ENCODE measurements around the gene METTL8. TPM values are rescaled to one million over a fixed set of nuclear protein-coding genes. Genes with fewer than 3 reads are reported as not detected.
"Not testable (repeated sequence)": the region's sequence is repeated elsewhere in the genome, so short reads cannot be mapped to it uniquely, and the experiment has no call there.

METTL8 gene
- total RNA-seq, 1 experiment from 2014 or later: 19.5 TPM

GRCh38 chr2:171382175-171382574, 51.6 kb downstream of the METTL8 start:
- H3K9me3 ChIP-seq (replicated peaks); DNase-seq (ENCODE audit: low read depth in 1 of 2, low spot score in 2 of 2); H3K27ac ChIP-seq; H3K4me1 ChIP-seq (replicated peaks); H3K36me3 ChIP-seq; H3K27me3 ChIP-seq (replicated peaks); H3K4me3 ChIP-seq: not testable (repeated sequence)

GRCh38 chr2:171377852-171378251, 55.9 kb downstream of the METTL8 start:
- H3K9me3 ChIP-seq (replicated peaks); H3K4me1 ChIP-seq (replicated peaks); H3K36me3 ChIP-seq; H3K4me3 ChIP-seq; DNase-seq (ENCODE audit: low read depth in 1 of 2, low spot score in 2 of 2); H3K27me3 ChIP-seq (replicated peaks); H3K27ac ChIP-seq: not testable (repeated sequence)

DNA sequence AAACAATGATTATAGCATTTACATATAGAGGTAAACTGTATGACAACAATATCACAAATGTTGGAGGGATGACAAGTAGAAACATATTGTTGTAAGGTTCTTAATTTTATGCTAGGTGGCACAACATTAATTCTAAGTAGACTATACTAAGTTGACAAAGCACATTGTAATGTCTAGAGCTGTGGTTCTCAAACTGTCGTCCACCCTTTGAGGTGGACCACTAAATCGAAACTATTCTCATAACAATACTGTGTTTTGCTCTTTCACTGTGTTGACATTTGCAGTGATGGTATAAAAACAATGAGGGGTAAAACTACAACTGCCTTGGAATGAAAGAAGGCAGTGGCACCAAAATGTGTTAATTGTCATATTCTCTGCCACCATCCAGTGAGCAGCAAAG, 66.1 kb downstream of the METTL8 start:
- Histone ChIP-seq H3K27me3 (replicated peaks) (no peaks in the 10 kb centered on the region), H3K4me3 (no peak overlapping the region), H3K4me1 (replicated peaks) (no peaks in the 10 kb centered on the region), H3K27ac (no peak overlapping the region), H3K36me3 (no peaks in the 10 kb centered on the region), H3K9me3 (replicated peaks) (peaks cover 5% of the 10 kb centered on the region; the same call in 1 of the 2 replicates)
- DNase-seq (ENCODE audit: low read depth in 1 of 2, low spot score in 2 of 2): no peak

DNA sequence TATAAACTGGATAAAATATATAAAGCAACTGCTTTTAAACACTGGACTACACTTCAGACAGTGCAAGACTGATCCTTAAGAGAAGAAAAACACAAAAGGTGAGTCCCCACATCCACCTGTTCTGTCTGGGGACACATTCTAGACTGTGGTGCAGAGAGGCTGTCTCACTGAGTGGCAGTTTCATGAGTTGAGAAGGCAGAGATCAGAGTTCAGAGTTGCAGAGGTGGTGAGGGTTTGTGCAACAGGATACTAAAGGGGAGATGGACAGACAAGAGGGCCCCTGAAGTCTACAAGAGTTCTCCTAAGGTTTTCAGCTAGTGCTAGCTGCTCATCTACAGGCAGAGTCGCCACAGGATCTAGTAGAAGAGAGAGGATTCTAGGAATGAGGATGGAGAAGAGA, 68.0 kb downstream of the METTL8 start:
- DNase-seq (ENCODE audit: low read depth in 1 of 2, low spot score in 2 of 2): no peak
- Histone ChIP-seq H3K4me3 (no peak overlapping the region), H3K27me3 (replicated peaks) (no peaks in the 10 kb centered on the region), H3K36me3 (no peaks in the 10 kb centered on the region), H3K27ac (no peak overlapping the region), H3K4me1 (replicated peaks) (no peaks in the 10 kb centered on the region), H3K9me3 (replicated peaks) (peaks cover 5% of the 10 kb centered on the region; the same call in 1 of the 2 replicates)

DNA sequence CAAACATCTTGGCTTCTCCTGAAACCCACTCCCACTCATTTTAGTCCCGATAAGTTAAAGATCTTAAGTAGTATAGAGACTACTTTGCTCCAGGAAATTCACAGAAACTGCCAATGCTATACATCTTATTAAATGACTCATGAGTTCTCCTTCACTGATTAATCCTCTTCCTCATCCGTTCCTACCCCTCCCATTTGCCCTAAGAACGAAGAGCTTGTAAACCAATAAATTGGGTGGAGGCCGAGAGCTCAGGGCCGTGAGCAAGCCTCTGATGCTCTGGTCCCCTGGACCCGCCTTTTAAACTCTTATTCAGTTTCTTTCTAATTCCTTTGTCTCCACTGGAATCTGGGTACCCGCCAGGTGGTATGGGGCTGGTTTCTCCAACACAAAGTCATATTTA, 68.6 kb downstream of the METTL8 start:
- Histone ChIP-seq H3K9me3 (replicated peaks) (peaks cover 5% of the 10 kb centered on the region; the same call in 1 of the 2 replicates), H3K27ac (no peak overlapping the region), H3K36me3 (no peaks in the 10 kb centered on the region), H3K4me1 (replicated peaks) (no peaks in the 10 kb centered on the region), H3K4me3 (no peak overlapping the region), H3K27me3 (replicated peaks) (no peaks in the 10 kb centered on the region)
- DNase-seq (ENCODE audit: low read depth in 1 of 2, low spot score in 2 of 2): no peak

GRCh38 chr2:171362396-171362795, 71.4 kb downstream of the METTL8 start:
- H3K4me3 ChIP-seq: no peak overlapping the region
- H3K36me3 ChIP-seq: no peaks in the 10 kb centered on the region
- DNase-seq (ENCODE audit: low read depth in 1 of 2, low spot score in 2 of 2): no peak
- H3K4me1 ChIP-seq (replicated peaks): no peaks in the 10 kb centered on the region
- no peak overlapping the region for H3K27ac ChIP-seq
- peaks cover 5% of the 10 kb centered on the region; the same call in 1 of the 2 replicates for H3K9me3 ChIP-seq (replicated peaks)
- H3K27me3 ChIP-seq (replicated peaks): no peaks in the 10 kb centered on the region

GRCh38 chr2:171360905-171361304, 72.9 kb downstream of the METTL8 start:
- Histone ChIP-seq H3K9me3 (replicated peaks) (peaks cover under 1% of the 10 kb centered on the region; the same call in 1 of the 2 replicates), H3K27me3 (replicated peaks) (no peaks in the 10 kb centered on the region), H3K36me3 (no peaks in the 10 kb centered on the region), H3K4me3 (no peak overlapping the region), H3K4me1 (replicated peaks) (no peaks in the 10 kb centered on the region), H3K27ac (no peak overlapping the region)
- no peak for DNase-seq (ENCODE audit: low read depth in 1 of 2, low spot score in 2 of 2)

- not testable (repeated sequence) for H3K27me3 ChIP-seq (replicated peaks); DNase-seq (ENCODE audit: low read depth in 1 of 2, low spot score in 2 of 2); H3K9me3 ChIP-seq (replicated peaks); H3K4me1 ChIP-seq (replicated peaks); H3K4me3 ChIP-seq; H3K36me3 ChIP-seq; H3K27ac ChIP-seq
Observed at GRCh38 chr2:171353746-171354145, 80.0 kb downstream of the METTL8 start.

- no peaks in the 10 kb centered on the region for H3K36me3 ChIP-seq
- H3K27ac ChIP-seq: peak overlapping the region; percentile 85; the same call in 1 of the 2 replicates
- DNase-seq (ENCODE audit: low read depth in 1 of 2, low spot score in 2 of 2): no peak
- H3K4me3 ChIP-seq: no peak overlapping the region
- no peaks in the 10 kb centered on the region for H3K9me3 ChIP-seq (replicated peaks)
- H3K4me1 ChIP-seq (replicated peaks): peaks cover 25% of the 10 kb centered on the region
- H3K27me3 ChIP-seq (replicated peaks): no peaks in the 10 kb centered on the region
Observed at GRCh38 chr2:171348056-171348455, 85.7 kb downstream of the METTL8 start.

DNA sequence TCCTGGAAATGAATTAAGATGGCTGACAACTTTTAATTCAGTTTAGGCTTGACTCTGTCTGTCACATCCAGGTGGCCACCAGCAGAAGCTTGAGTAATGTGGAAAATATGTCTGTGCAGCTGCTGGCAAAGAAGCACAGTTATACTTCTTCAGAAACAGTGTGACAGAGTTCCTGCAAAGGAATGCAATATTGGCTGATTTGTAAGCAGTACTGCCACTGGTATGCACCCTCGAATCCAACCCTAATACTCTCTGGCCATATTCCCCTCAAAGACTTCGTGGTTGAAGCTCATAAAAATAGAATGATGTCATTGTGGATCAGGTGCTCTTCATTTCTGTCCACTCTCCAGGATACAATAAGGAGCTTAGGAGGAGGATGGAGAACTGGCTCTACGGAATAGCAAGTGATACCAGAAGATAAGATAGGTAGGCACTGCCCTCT, 86.2 kb downstream of the METTL8 start:
- H3K27ac ChIP-seq: peak overlapping the region; percentile 85
- no peaks in the 10 kb centered on the region for H3K27me3 ChIP-seq (replicated peaks)
- DNase-seq (ENCODE audit: low read depth in 1 of 2, low spot score in 2 of 2): peak; percentile 68 to 82
- H3K4me1 ChIP-seq (replicated peaks): peaks cover 25% of the 10 kb centered on the region
- H3K9me3 ChIP-seq (replicated peaks): no peaks in the 10 kb centered on the region
- H3K4me3 ChIP-seq: no peak overlapping the region
- H3K36me3 ChIP-seq: no peaks in the 10 kb centered on the region

DNA sequence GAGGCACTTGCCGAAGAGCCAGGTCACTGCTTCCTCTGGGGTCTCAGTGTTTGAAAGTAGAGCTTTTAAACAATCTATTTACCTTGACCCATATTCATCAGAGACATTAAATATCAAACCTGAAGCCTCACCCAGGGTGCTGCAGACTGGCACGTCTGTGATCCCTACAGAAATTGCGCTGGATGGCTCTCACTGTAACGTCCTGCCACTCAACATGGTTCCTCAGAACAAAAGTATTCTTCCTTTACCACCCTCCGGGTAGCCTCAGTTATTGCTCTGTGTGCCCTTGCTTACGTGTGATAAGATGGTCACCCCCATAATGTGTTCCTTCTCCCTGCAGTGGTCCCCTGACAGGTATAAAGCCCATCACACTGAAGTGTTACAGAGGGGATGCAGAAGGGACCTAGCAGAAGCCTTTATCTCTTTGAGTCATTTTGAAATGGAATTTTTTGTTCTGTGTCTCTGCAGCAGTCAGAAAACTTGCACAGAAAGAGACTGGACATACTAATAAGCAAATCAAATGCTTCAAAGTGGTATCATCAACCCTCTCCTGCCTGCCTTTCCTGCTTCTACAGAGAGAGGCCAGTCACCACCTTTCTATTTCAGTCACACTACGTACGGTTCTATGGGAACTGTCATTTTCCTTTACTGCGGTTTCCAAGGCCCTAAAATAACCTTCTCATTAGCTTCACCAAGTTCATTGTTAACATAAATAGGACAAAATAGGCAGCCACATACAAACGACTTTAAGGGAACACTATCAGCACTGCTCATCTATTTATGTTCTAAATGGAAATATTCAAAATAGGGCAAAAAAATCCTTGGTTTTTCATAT, 86.8 kb downstream of the METTL8 start:
- H3K27ac ChIP-seq: peak overlapping the region; percentile 85
- peak in 1 of 2 experiments; percentile 68 for DNase-seq (ENCODE audit: low read depth in 1 of 2, low spot score in 2 of 2)
- H3K4me3 ChIP-seq: no peak overlapping the region
- H3K27me3 ChIP-seq (replicated peaks): no peaks in the 10 kb centered on the region
- peaks cover 25% of the 10 kb centered on the region for H3K4me1 ChIP-seq (replicated peaks)
- H3K9me3 ChIP-seq (replicated peaks): no peaks in the 10 kb centered on the region
- H3K36me3 ChIP-seq: no peaks in the 10 kb centered on the region

GRCh38 chr2:171345971-171346722, 87.6 kb downstream of the METTL8 start:
- Histone ChIP-seq H3K4me3 (no peak overlapping the region), H3K9me3 (replicated peaks) (no peaks in the 10 kb centered on the region), H3K27me3 (replicated peaks) (no peaks in the 10 kb centered on the region), H3K36me3 (no peaks in the 10 kb centered on the region), H3K27ac (no peak overlapping the region), H3K4me1 (replicated peaks) (peaks cover 25% of the 10 kb centered on the region)
- DNase-seq (ENCODE audit: low read depth in 1 of 2, low spot score in 2 of 2): no peak

GRCh38 chr2:171344182-171344581, 89.6 kb downstream of the METTL8 start:
- Histone ChIP-seq H3K4me1 (replicated peaks) (peaks cover 25% of the 10 kb centered on the region), H3K27ac (no peak overlapping the region), H3K36me3 (no peaks in the 10 kb centered on the region), H3K9me3 (replicated peaks) (no peaks in the 10 kb centered on the region), H3K4me3 (no peak overlapping the region), H3K27me3 (replicated peaks) (no peaks in the 10 kb centered on the region)
- no peak for DNase-seq (ENCODE audit: low read depth in 1 of 2, low spot score in 2 of 2)

- Histone ChIP-seq H3K36me3 (no peaks in the 10 kb centered on the region), H3K27ac (no peak overlapping the region), H3K4me1 (replicated peaks) (peaks cover 11% of the 10 kb centered on the region), H3K27me3 (replicated peaks) (no peaks in the 10 kb centered on the region), H3K4me3 (no peak overlapping the region), H3K9me3 (replicated peaks) (no peaks in the 10 kb centered on the region)
- no peak for DNase-seq (ENCODE audit: low read depth in 1 of 2, low spot score in 2 of 2)
Observed at GRCh38 chr2:171342067-171342413, 91.8 kb downstream of the METTL8 start.

Data from SJSA1 (cell line).